ENCODE data around the gene MYH10.

Gene MYH10

DNA sequence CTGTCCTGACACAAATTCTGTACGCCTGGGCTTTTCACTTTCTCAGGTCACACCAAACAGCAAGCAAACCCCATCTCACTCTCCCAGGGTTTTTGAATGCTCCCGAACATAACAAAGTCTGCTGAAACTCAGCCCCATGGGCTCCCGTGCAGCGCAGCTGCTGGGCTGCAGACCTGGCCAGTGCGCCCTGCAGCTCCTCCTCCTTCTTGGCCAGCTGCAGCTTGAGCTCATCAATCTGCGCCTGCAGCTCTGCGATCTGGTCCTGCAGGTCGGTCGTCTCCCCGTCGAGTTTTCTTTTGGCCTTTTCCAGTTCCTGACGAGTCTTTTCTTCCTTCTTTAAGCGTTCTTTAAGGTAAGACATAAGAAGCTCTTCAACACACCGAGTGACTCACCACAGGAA lies 124.4 kb downstream of the MYH10 start:
- TF ChIP-seq, protein P1, sequence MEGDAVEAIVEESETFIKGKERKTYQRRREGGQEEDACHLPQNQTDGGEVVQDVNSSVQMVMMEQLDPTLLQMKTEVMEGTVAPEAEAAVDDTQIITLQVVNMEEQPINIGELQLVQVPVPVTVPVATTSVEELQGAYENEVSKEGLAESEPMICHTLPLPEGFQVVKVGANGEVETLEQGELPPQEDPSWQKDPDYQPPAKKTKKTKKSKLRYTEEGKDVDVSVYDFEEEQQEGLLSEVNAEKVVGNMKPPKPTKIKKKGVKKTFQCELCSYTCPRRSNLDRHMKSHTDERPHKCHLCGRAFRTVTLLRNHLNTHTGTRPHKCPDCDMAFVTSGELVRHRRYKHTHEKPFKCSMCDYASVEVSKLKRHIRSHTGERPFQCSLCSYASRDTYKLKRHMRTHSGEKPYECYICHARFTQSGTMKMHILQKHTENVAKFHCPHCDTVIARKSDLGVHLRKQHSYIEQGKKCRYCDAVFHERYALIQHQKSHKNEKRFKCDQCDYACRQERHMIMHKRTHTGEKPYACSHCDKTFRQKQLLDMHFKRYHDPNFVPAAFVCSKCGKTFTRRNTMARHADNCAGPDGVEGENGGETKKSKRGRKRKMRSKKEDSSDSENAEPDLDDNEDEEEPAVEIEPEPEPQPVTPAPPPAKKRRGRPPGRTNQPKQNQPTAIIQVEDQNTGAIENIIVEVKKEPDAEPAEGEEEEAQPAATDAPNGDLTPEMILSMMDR (IDR thresholded peaks at IDR 0.05; ENCODE audit: low read depth, low read length) = no peak
- H3K4me3 ChIP-seq (ENCODE audit: low read depth, low read length) = no peak overlapping the region

DNA sequence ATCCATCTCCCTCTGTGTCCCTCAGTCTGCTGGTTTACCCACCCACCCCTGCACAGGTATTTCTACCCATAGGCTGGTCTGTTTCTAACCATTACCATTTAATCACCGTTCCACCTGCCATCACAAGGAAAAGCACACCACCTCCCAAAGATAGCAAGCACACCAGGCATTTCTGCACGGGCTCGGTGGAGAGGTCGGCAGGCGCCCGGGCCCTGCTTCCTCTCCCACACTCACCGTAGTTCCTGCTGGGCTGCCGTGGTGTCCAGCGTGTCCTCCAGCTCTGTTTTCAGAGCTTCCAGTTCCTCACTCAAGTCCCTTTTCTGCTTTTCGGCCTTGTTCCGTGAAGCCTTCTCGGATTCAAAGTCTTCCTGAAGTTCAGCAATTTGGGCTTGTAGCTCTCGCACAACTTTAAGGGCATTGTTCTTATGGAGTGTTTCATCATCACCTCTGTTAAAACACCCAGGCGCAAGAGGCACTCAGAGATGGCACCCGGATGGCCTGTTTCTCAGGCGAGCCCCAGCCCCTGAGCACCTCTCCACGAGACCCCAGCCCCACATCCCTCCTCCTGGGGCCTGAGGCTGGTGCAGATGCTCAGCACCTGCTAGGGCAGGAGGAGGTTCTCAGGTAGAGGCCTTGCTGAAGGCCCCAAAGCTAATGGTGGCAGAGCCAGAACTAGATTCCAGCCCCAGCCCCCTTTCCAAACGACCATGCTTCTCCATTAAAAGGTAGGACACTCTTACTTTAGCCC lies 125.9 kb downstream of the MYH10 start:
- H3K4me3 ChIP-seq (ENCODE audit: low read depth, low read length) = no peak overlapping the region
- TF ChIP-seq, protein P1 (IDR thresholded peaks at IDR 0.05; ENCODE audit: low read depth, low read length) = no peak

DNA sequence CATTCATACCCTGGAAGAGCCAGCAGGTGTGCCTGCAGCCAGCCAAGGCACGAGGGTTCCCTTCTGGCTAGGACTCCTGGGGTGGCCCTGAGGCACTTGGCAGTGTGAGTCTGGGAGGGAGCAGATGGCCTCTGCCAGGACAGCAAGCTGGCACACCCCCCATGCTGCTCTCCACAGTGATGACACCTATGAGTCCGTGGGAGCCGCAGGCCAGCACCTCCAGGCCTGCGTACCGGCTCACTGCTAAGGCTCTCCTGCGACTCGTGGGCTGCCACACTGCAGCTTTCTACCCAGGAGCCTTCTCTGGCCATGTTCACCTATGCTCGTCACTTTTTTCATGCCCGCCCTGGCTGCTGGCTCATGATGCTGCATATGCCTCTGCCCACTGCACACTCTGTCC lies 126.7 kb downstream of the MYH10 start:
- H3K4me3 ChIP-seq (ENCODE audit: low read depth, low read length) = no peak overlapping the region
- TF ChIP-seq, protein P1 (IDR thresholded peaks at IDR 0.05; ENCODE audit: low read depth, low read length) = no peak

- TF ChIP-seq, protein P1 (IDR thresholded peaks at IDR 0.05; ENCODE audit: low read depth, low read length) = no peak
- no peak overlapping the region for H3K4me3 ChIP-seq (ENCODE audit: low read depth, low read length)
Measured at GRCh38 chr17:8503368-8503767, 127.2 kb downstream of the MYH10 start.

GRCh38 chr17:8502126-8502525 lies 128.4 kb downstream of the MYH10 start:
- no peak overlapping the region for H3K4me3 ChIP-seq (ENCODE audit: low read depth, low read length)
- TF ChIP-seq, protein P1 (IDR thresholded peaks at IDR 0.05; ENCODE audit: low read depth, low read length) = no peak

DNA sequence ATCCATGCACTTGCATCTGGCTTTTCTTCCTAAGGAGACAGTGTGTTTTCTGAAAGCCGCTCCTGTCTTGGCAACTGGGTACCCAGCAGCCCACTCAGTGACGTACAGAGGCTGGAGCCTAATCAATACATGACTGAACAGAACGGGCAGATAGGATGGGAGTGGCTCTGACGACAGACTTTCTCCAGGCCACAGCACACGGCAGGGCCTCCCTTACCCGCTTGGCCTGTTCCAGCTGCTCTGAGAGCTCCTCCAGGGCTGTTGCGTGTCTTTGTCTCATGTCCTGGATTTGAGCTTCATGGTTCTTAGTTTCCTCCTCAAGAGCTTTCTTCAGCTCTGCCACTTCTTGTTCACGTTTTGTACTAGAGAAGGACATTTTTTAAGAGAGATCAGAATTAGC lies 129.9 kb downstream of the MYH10 start:
- no peak overlapping the region for H3K4me3 ChIP-seq (ENCODE audit: low read depth, low read length)
- TF ChIP-seq, protein P1 (IDR thresholded peaks at IDR 0.05; ENCODE audit: low read depth, low read length) = no peak

DNA sequence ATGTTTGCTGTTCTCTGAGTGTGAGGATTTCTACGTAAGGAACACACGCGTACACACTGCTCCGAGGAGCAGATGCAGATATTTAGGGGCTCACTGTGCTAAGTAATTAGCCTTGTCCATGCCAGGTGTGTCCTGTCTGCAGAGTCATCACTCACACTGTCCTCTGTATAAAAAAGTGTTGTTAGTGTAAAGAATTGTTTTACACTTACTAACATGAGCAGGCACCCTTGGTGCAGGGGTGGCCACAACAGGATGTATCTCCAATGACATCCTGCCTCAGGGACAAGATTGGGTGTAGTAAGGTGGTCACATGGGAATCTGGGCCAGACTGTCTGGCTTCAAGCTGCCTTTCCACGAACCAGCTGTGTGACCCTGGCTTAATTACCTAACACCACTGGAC lies 130.9 kb downstream of the MYH10 start:
- TF ChIP-seq, protein P1 (IDR thresholded peaks at IDR 0.05; ENCODE audit: low read depth, low read length) = no peak
- no peak overlapping the region for H3K4me3 ChIP-seq (ENCODE audit: low read depth, low read length)
